HTR-8/SVneo (cell line): ENCODE measurements around the gene TMEM39A.

Experiments
- DNase-seq: peaks from one replicate; pipeline ENCODE4 v3.0.0; 2011; ENCODE audit warnings: low spot score, mixed read lengths; ENCODE audit not compliant: insufficient read length
- FAIRE-seq: peaks from 2 replicates; lab custom pipeline; 2011; peaks lifted over from hg19 to GRCh38; lab: Jason Lieb, UNC

TMEM39A gene

GRCh38 chr3:119402791-119403190 is 60.6 kb downstream of the TMEM39A start:
- FAIRE-seq (no peak), DNase-seq (no peak)

GRCh38 chr3:119401503-119402440 is 61.6 kb downstream of the TMEM39A start:
- DNase-seq (no peak), FAIRE-seq (no peak)

GRCh38 chr3:119401069-119401468 is 62.3 kb downstream of the TMEM39A start:
- DNase-seq = no peak
- FAIRE-seq = no peak

- DNase-seq = no peak
- no peak for FAIRE-seq
Observed at GRCh38 chr3:119400466-119400865, 62.9 kb downstream of the TMEM39A start.

GRCh38 chr3:119396870-119397269 is 66.5 kb downstream of the TMEM39A start:
- DNase-seq (no peak), FAIRE-seq (no peak)

GRCh38 chr3:119395923-119396358 is 67.5 kb downstream of the TMEM39A start:
- DNase-seq (no peak), FAIRE-seq (no peak)

GRCh38 chr3:119388577-119388976 is 74.8 kb downstream of the TMEM39A start:
- DNase-seq = no peak
- no peak for FAIRE-seq

- DNase-seq (no peak), FAIRE-seq (no peak)
Observed at GRCh38 chr3:119382134-119382533, 81.3 kb downstream of the TMEM39A start.

GRCh38 chr3:119380697-119381096 is 82.7 kb downstream of the TMEM39A start:
- FAIRE-seq = no peak
- peak; percentile 10 for DNase-seq
